Small intestine (tissue), 7 donors: ENCODE results near the gene KIF9. TPM values are rescaled to one million over a fixed set of nuclear protein-coding genes. Genes with fewer than 3 reads are reported as not detected.

Experiments
- DNase-seq, 2 donors: peaks; one replicate each; pipeline versions ENCODE4 v3.0.0 to v3.0.0-alpha.2; 2013
- FAIRE-seq: peaks from 2 replicates; lab custom pipeline; 2012; peaks lifted over from hg19 to GRCh38; lab: Jason Lieb, UNC
- H3K27ac ChIP-seq, 3 donors: one replicate each; pipeline ENCODE4 v1.5.1; 2013; ENCODE audit warnings: low read length in 2 of 3, mild to moderate bottlenecking in 2 of 3, control low read depth in 1 of 3, inconsistent platforms in 1 of 3, low read depth in 1 of 3, moderate library complexity in 1 of 3
- H3K27me3 ChIP-seq, 3 donors: one replicate each; pipeline ENCODE4 v1.6.1; 2013; ENCODE audit warnings: low read length in 3 of 3, inconsistent platforms in 1 of 3; ENCODE audit not compliant: control insufficient read depth in 3 of 3, insufficient read depth in 3 of 3
- H3K36me3 ChIP-seq, 3 donors: one replicate each; pipeline ENCODE4 v1.6.1; 2013; ENCODE audit warnings: low read length in 3 of 3, inconsistent platforms in 1 of 3, low read depth in 1 of 3, mild to moderate bottlenecking in 1 of 3, moderate library complexity in 1 of 3; ENCODE audit not compliant: control insufficient read depth in 3 of 3, insufficient read depth in 2 of 3
- H3K4me1 ChIP-seq, 3 donors: one replicate each; pipeline ENCODE4 v1.6.1; 2013; ENCODE audit warnings: low read length in 2 of 3, inconsistent platforms in 1 of 3, low read depth in 1 of 3, mild to moderate bottlenecking in 1 of 3, moderate library complexity in 1 of 3; ENCODE audit not compliant: control insufficient read depth in 3 of 3, insufficient read depth in 2 of 3
- H3K4me3 ChIP-seq, 3 donors: one replicate each; pipeline ENCODE4 v1.5.1; 2013; ENCODE audit warnings: low read length in 3 of 3, control low read depth in 1 of 3, inconsistent platforms in 1 of 3, low read depth in 1 of 3, mild to moderate bottlenecking in 1 of 3, moderate library complexity in 1 of 3
- H3K9me3 ChIP-seq, 2 donors: one replicate each; pipeline ENCODE4 v1.6.1; 2013; ENCODE audit warnings: low read depth in 1 of 2, low read length in 1 of 2; ENCODE audit not compliant: control insufficient read depth in 2 of 2, insufficient read depth in 1 of 2
- WGBS, 3 donors: extraction: QIAGEN DNeasy Blood & Tissue Kit; methylation state at CpG; one replicate each; pipeline ENCODE4 v1.1.7; 2013; 5-methylcytosine and 5-hydroxymethylcytosine counted together
- polyA plus RNA-seq, 4 donors: library from polyadenylated mRNA; stranded (reverse) in 3 of 4; unstranded in 1 of 4; fragments of 200-250 nt in 3 of 4; fragments of 120-200 nt in 1 of 4; gene quantifications; one replicate each; pipeline versions ENCODE4 v1.2.1 to v1.2.3, GENCODE V29; 2013
- donor health status: healthy with polysubstance abuse.
- donor health status: control.
- donor health status: control.
- donor health status: Bipolar disorder and iron deficiency.
- donor health status: healthy.

KIF9 gene
- polyA plus RNA-seq, 4 donors = 8.5 to 19.3 (median 9.9) TPM

- Histone ChIP-seq H3K9me3 (no peaks in the 10 kb centered on the region), H3K27ac (no peak overlapping the region), H3K36me3 (peaks cover 0 to 12% (median 2%) of the 10 kb centered on the region in 3 donors), H3K4me3 (no peak overlapping the region), H3K27me3 (no peaks in the 10 kb centered on the region), H3K4me1 (peaks cover 0 to 3% (median 0%) of the 10 kb centered on the region in 3 donors)
- no peak for FAIRE-seq
- 82 to 93% (median 86%) methylated on average over 6 of the region's 6 CpGs for WGBS, 3 donors
- no peak for DNase-seq
These were observed 6.6 kb upstream of the KIF9 start for GRCh38 chr3:47288966-47289910.

DNA sequence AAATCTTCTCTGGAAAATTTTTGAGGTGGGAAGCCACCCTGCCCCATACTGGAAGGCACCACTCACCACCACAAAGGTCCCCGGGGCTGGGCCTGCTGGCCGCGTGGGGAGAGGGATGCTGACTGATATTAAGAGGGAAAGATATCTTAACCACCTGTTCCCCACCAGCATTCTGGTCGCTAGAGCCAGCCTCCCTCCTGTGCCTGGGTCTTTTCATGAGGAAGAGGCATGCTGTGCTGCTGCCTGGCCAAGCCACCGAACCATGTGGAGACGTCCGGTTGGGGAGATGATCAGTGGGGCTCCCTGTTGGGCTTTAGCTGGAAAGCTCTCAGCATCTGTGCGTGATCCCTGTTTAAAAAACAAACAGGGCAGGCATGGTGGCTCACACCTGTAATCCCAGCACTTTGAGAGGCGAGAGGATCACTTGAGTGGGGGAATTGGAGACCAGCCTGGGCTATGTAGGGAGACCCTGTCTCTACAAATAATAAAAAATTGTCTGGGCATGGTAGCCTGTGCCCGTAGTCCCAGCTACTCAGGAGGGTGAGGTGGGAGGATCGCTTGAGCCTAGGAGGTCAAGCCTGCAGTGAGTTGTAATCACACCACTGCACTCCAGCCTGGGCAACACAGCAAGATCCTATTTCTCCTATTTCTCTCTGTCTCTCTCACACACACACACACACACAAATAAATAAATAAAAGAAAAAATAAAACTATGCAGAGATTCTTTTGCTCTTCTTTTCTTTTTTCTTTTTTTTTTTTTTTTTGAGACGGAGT is 1.2 kb upstream of the KIF9 start:
- peak overlapping the region in 2 of 3 donors; percentile 90 to 100 for H3K27ac ChIP-seq
- FAIRE-seq = no peak
- peaks cover 0 to 9% (median 8%) of the 10 kb centered on the region in 3 donors for H3K4me1 ChIP-seq
- no peak for DNase-seq
- peak overlapping the region; percentile 89 to 90 (median 90) for H3K4me3 ChIP-seq
- peaks cover 0 to 10% (median 0%) of the 10 kb centered on the region in 3 donors for H3K36me3 ChIP-seq
- H3K27me3 ChIP-seq = no peaks in the 10 kb centered on the region
- WGBS, 3 donors = 28 to 32% (median 28%) methylated on average over 12 of the region's 12 CpGs
- H3K9me3 ChIP-seq = no peaks in the 10 kb centered on the region

DNA sequence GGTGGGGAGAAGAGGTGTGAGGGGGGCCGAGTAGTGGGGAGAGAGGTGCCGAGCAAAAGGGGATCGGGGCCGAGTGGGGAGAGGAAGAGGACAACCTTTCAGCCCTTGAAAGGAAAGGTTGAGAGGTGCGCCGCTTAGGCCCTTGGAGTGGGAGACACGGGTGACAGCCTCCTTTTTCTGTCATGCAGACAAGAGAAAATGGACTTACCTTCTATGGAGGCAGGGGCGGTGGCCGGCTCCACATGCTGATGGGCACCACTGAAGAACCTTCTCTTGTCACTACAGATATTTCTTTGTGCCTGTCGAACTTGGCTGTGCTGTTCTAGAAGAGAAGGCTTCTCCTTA is 566 bp upstream of the KIF9 start:
- no peak for FAIRE-seq
- Histone ChIP-seq H3K4me1 (peaks cover 0 to 9% (median 8%) of the 10 kb centered on the region in 3 donors), H3K27me3 (no peaks in the 10 kb centered on the region), H3K27ac (peak overlapping the region; percentile 90 to 100 (median 91)), H3K36me3 (peaks cover 0 to 8% (median 0%) of the 10 kb centered on the region in 3 donors), H3K9me3 (no peaks in the 10 kb centered on the region), H3K4me3 (peak overlapping the region; percentile 89 to 90 (median 90))
- DNase-seq = peak in 1 of 2 donors; percentile 32
- WGBS, 3 donors = 0 to 1% (median 1%) methylated on average over 10 of the region's 10 CpGs

- H3K27me3 ChIP-seq = no peaks in the 10 kb centered on the region
- peaks cover 0 to 9% (median 8%) of the 10 kb centered on the region in 3 donors for H3K4me1 ChIP-seq
- FAIRE-seq = no peak
- 93 to 95% (median 94%) methylated on average over 5 of the region's 5 CpGs for WGBS, 3 donors
- DNase-seq = no peak
- H3K27ac ChIP-seq = no peak overlapping the region
- H3K36me3 ChIP-seq = peaks cover 0 to 3% (median 0%) of the 10 kb centered on the region in 3 donors
- no peaks in the 10 kb centered on the region for H3K9me3 ChIP-seq
- no peak overlapping the region for H3K4me3 ChIP-seq
These were observed 2.1 kb downstream of the KIF9 start for GRCh38 chr3:47280519-47280918.

DNA sequence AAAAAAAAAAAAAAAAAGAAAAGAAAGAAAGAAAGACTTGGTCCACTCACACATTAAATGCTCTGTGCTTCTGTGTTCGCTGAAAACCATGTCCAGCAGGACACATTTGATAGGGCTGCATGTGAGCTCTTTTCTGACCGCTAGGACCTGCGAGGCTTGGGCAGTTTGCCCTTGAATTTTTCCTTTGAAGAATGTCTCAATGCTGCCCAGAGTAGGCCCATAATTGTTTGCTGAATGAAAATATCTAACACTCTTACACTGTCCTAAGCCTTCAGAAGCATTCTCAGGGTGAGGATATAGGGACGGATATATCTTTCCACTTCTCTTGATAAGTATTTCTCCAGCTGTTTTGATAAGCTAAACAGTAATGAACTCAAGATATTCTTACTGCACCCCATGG is 6.0 kb downstream of the KIF9 start:
- no peak for FAIRE-seq

DNA sequence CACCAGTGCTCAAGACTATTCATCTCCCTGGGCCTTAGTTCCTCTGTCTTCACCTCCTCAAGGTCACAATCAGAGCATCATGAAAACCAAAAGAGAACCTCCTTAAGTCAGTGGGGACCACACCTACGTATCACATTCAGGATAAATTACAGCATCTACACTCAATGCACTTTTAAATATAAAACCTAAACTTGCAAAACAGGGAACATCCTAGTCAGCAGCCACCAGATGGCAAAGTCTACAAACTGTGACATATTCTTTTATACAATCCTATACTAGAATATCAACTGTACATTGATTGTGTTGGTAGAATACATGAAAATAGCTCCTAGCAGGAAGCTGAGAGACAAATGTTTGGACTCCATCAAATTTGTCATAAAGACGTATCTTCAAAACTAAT is 7.9 kb downstream of the KIF9 start:
- Histone ChIP-seq H3K9me3 (no peaks in the 10 kb centered on the region), H3K4me1 (no peaks in the 10 kb centered on the region), H3K27ac (no peak overlapping the region), H3K27me3 (no peaks in the 10 kb centered on the region), H3K36me3 (peaks cover 0 to 13% (median 0%) of the 10 kb centered on the region in 3 donors), H3K4me3 (no peak overlapping the region)
- FAIRE-seq (no peak), DNase-seq (no peak)
- WGBS, 3 donors = 90 to 99% (median 91%) methylated on average over 2 of the region's 2 CpGs

More for the DNA sequence above, 6.0 kb downstream of the KIF9 start:
- H3K4me3 ChIP-seq = no peak overlapping the region
- DNase-seq = no peak
- no peak overlapping the region for H3K27ac ChIP-seq
- H3K36me3 ChIP-seq = peaks cover 0 to 13% (median 0%) of the 10 kb centered on the region in 3 donors
- WGBS, 3 donors = 83 to 86% (median 85%) methylated on average over 4 of the region's 4 CpGs
- H3K9me3 ChIP-seq = no peaks in the 10 kb centered on the region
- H3K4me1 ChIP-seq = no peaks in the 10 kb centered on the region
- H3K27me3 ChIP-seq = no peaks in the 10 kb centered on the region

- no peak overlapping the region for H3K4me3 ChIP-seq
- no peaks in the 10 kb centered on the region for H3K4me1 ChIP-seq
- 89 to 92% (median 90%) methylated on average over 5 of the region's 5 CpGs for WGBS, 3 donors
- no peak for DNase-seq
- no peaks in the 10 kb centered on the region for H3K27me3 ChIP-seq
- H3K27ac ChIP-seq = no peak overlapping the region
- H3K9me3 ChIP-seq = no peaks in the 10 kb centered on the region
- peaks cover 0 to 13% (median 0%) of the 10 kb centered on the region in 3 donors for H3K36me3 ChIP-seq
- no peak for FAIRE-seq
These were observed 9.0 kb downstream of the KIF9 start for GRCh38 chr3:47273564-47273963.

DNA sequence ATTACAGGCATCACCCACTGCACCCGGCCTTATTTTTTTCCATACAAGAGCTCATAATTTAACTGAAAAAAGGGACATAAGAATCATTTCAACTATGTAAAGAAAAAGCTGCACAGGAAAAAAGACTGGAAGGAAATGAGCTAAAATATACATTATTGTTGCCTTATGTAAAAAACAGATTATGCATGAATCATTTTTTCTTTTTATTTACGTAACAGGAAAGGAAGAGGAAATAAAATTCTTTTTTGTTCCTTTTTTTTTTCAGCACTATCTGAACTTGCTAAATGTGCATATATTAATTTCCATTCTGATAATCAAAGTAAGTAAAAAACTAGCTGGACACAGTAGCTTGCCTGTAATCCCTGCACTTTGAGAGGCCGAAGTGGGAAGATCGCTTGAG is 12.1 kb downstream of the KIF9 start:
- FAIRE-seq = no peak
- Histone ChIP-seq H3K27me3 (no peaks in the 10 kb centered on the region), H3K9me3 (no peaks in the 10 kb centered on the region), H3K36me3 (peaks cover 0 to 17% (median 0%) of the 10 kb centered on the region in 3 donors), H3K4me1 (peaks cover 0 to 2% (median 0%) of the 10 kb centered on the region in 3 donors), H3K4me3 (no peak overlapping the region), H3K27ac (no peak overlapping the region)
- DNase-seq = no peak
- WGBS, 3 donors = 92 to 97% (median 93%) methylated on average over 4 of the region's 4 CpGs
